Keratinocyte (primary cell): ENCODE results near the gene MIA3.

Experiments used
- CTCF ChIP-seq, 3 experiments: IDR thresholded peaks in 1 of 3; conservative IDR thresholded peaks in 1 of 3; optimal IDR thresholded peaks in 1 of 3; 2 replicates in 2 of 3; 3 replicates in 1 of 3; pipeline versions ENCODE3 to v1.5.1; 2011; ENCODE audit warnings: low read length in 3 of 3, mild to moderate bottlenecking in 3 of 3, moderate library complexity in 2 of 3, control low read depth in 1 of 3, inconsistent platforms in 1 of 3; ENCODE audit not compliant: insufficient read depth in 2 of 3; ENCODE audit errors: extremely low read depth in 1 of 3
- EZH2 ChIP-seq: IDR thresholded peaks from one replicate; pipeline ENCODE4 v1.6.1; 2012; ENCODE audit warnings: inconsistent platforms, mild to moderate bottlenecking, low read length, moderate library complexity

- TF ChIP-seq CTCF (optimal IDR thresholded peaks at IDR 0.05 in 1 of 3, IDR thresholded peaks at IDR 0.05 in 1 of 3, conservative IDR thresholded peaks at IDR 0.05 in 1 of 3; ENCODE audit: extremely low read depth in 1 of 3, insufficient read depth in 2 of 3, low read length in 3 of 3) (no peak), EZH2 (no peak)
Measured at GRCh38 chr1:222642468-222642867, 24.6 kb downstream of the MIA3 start.
